B cell (primary cell): ENCODE data around the gene HIGD1C. TPM values are rescaled to one million over a fixed set of nuclear protein-coding genes. Genes with fewer than 3 reads are reported as not detected.

Source experiments
- ATAC-seq: fragments of 200-7000 bp; cut with Tn5 transposase; one replicate; pipeline ENCODE4 v1.10.0; 2021; ENCODE audit warnings: low read depth, mild to moderate bottlenecking, moderate number of reproducible peaks, moderate library complexity
- CTCF ChIA-PET: fragments of 350-600 bp; sonication (Branson Sonifier 250); formaldehyde crosslinking; loops from one replicate; lab custom pipeline; 2021; ENCODE audit warnings: antibody characterized with exemption, inconsistent platforms; lab: Charles Lee
- POLR2A ChIA-PET: fragments of 350-600 bp; sonication (Branson Sonifier 250); formaldehyde crosslinking; loops from one replicate; lab custom pipeline; 2021; ENCODE audit warnings: antibody characterized with exemption; lab: Charles Lee
- DNase-seq: peaks from one replicate; pipeline ENCODE4 v3.0.0; 2013
- H2AFZ ChIP-seq: 2 replicates; pipeline ENCODE4 v1.6.1; 2012; ENCODE audit warnings: mild to moderate bottlenecking, low read depth, low read length; ENCODE audit not compliant: insufficient read depth, poor library complexity, severe bottlenecking
- H3K27ac ChIP-seq, 2 donors: 1 replicate in 1 of 2; 2 replicates in 1 of 2; pipeline ENCODE4 v1.5.1; 2012 to 2013; ENCODE audit warnings: low read length in 2 of 2, mild to moderate bottlenecking in 2 of 2, moderate library complexity in 1 of 2
- H3K27me3 ChIP-seq, 4 experiments: fragments of 200-600 bp in 1 of 4; sonication (generic) in 1 of 4; replicated peaks in 1 of 4; 1 replicate in 2 of 4; 2 replicates in 2 of 4; pipeline versions ENCODE4 v1.6.1 to v1.7.0; 2013 to 2016; ENCODE audit warnings: low read length in 3 of 4, mild to moderate bottlenecking in 2 of 4, mixed read lengths in 1 of 4, moderate library complexity in 1 of 4; ENCODE audit not compliant: insufficient read depth in 4 of 4, control insufficient read depth in 3 of 4; ENCODE audit errors: control extremely low read depth in 1 of 4
- H3K36me3 ChIP-seq, 2 experiments: replicated peaks in 1 of 2; 1 replicate in 1 of 2; 2 replicates in 1 of 2; pipeline versions ENCODE4 v1.6.1 to v1.7.1; 2013; ENCODE audit warnings: low read length in 1 of 2; ENCODE audit not compliant: insufficient read depth in 2 of 2, control insufficient read depth in 1 of 2; ENCODE audit errors: control extremely low read depth in 1 of 2, extremely low read depth in 1 of 2
- H3K4me1 ChIP-seq, 2 donors: fragments of 200-600 bp in 1 of 2; sonication (generic) in 1 of 2; 1 replicate in 1 of 2; 2 replicates in 1 of 2; pipeline versions ENCODE4 v1.5.1 to v1.6.1; 2013 to 2017; ENCODE audit warnings: low read length in 2 of 2; ENCODE audit not compliant: control insufficient read depth in 2 of 2, insufficient read depth in 2 of 2
- H3K4me2 ChIP-seq: replicated peaks from 2 replicates; pipeline ENCODE3; 2012; ENCODE audit warnings: mild to moderate bottlenecking, low read depth, low read length; ENCODE audit not compliant: poor library complexity, severe bottlenecking
- H3K4me3 ChIP-seq, 5 experiments: fragments of 200-600 bp in 1 of 5; sonication (generic) in 1 of 5; 1 replicate in 3 of 5; 2 replicates in 2 of 5; pipeline versions ENCODE4 v1.5.1 to v1.7.0; 2011 to 2016; ENCODE audit warnings: low read length in 4 of 5, mild to moderate bottlenecking in 4 of 5, low read depth in 2 of 5, control low read depth in 1 of 5, moderate library complexity in 1 of 5; ENCODE audit not compliant: insufficient read depth in 1 of 5; ENCODE audit errors: control extremely low read depth in 1 of 5, extremely low read depth in 1 of 5
- H3K79me2 ChIP-seq: fragments of 200-600 bp; sonication (generic); one replicate; pipeline ENCODE4 v1.6.0; 2016; ENCODE audit warnings: low read length; ENCODE audit not compliant: control insufficient read depth, insufficient read depth
- H3K9ac ChIP-seq: fragments of 200-600 bp; sonication (generic); 2 replicates; pipeline ENCODE4 v1.6.1; 2017; ENCODE audit warnings: mild to moderate bottlenecking, low read length, moderate library complexity
- H3K9me3 ChIP-seq, 3 donors: one replicate each; pipeline versions ENCODE4 v1.6.1 to v1.7.1; 2013; ENCODE audit warnings: low read length in 2 of 3; ENCODE audit not compliant: control insufficient read depth in 2 of 3, insufficient read depth in 1 of 3; ENCODE audit errors: control extremely low read depth in 1 of 3
- H4K20me1 ChIP-seq: 2 replicates; pipeline ENCODE4 v1.6.0; 2012; ENCODE audit warnings: mild to moderate bottlenecking, low read length; ENCODE audit not compliant: insufficient read depth, control insufficient read depth, poor library complexity, severe bottlenecking
- H3K27ac Mint-ChIP-seq: one replicate; pipeline ENCODE4 v1.8.0; 2021; ENCODE audit warnings: mixed read lengths
- H3K27me3 Mint-ChIP-seq: one replicate; pipeline ENCODE4 v1.8.0; 2021; ENCODE audit warnings: mixed read lengths
- H3K4me1 Mint-ChIP-seq: one replicate; pipeline ENCODE4 v1.8.0; 2021; ENCODE audit warnings: mixed read lengths
- H3K4me3 Mint-ChIP-seq: one replicate; pipeline ENCODE4 v1.8.0; 2021; ENCODE audit warnings: mixed read lengths
- H3K9me3 Mint-ChIP-seq: one replicate; pipeline ENCODE4 v1.8.0; 2022; ENCODE audit warnings: mixed read lengths; ENCODE audit not compliant: insufficient read depth
- EZH2 ChIP-seq: IDR thresholded peaks from 2 replicates; pipeline ENCODE4 v1.6.1; 2012; ENCODE audit warnings: borderline replicate concordance, low read depth, mild to moderate bottlenecking, moderate library complexity, low read length; ENCODE audit not compliant: insufficient read depth, poor library complexity, severe bottlenecking
- WGBS: methylation state at CpG from one replicate; pipeline ENCODE4 v1.1.5; 2013; ENCODE audit warnings: missing lambda C conversion rate; ENCODE audit not compliant: insufficient coverage; 5-methylcytosine and 5-hydroxymethylcytosine counted together
- intact Hi-C: fragments of 100-400 bp; cut with micrococcal nuclease; formaldehyde crosslinking; loops from one replicate; pipeline ENCODE4 v1.10.0; 2022
- polyA plus RNA-seq: library from polyadenylated mRNA; depleted of rRNA; stranded (reverse); fragments of >200 nt; gene quantifications from 2 replicates; pipeline ENCODE4 v1.2.3, GENCODE V29; 2012
- total RNA-seq, 2 donors: library from RNA; stranded (reverse); fragments of 120-200 nt in 1 of 2; gene quantifications; 1 replicate in 1 of 2; 2 replicates in 1 of 2; pipeline versions ENCODE4 v1.2.3 to v1.2.4, GENCODE V29; 2013 to 2022
- TF ChIP-seq, protein P1 (sequence below): fragments of 200-600 bp; IDR thresholded peaks from one replicate; pipeline ENCODE4 v1.8.0; 2022; ENCODE audit warnings: antibody characterized with exemption, mild to moderate bottlenecking

The HIGD1C gene
- total and polyA plus RNA-seq, 2 donors (not counting 1 experiment from before 2014, with no cell fraction given) = not detected

DNA sequence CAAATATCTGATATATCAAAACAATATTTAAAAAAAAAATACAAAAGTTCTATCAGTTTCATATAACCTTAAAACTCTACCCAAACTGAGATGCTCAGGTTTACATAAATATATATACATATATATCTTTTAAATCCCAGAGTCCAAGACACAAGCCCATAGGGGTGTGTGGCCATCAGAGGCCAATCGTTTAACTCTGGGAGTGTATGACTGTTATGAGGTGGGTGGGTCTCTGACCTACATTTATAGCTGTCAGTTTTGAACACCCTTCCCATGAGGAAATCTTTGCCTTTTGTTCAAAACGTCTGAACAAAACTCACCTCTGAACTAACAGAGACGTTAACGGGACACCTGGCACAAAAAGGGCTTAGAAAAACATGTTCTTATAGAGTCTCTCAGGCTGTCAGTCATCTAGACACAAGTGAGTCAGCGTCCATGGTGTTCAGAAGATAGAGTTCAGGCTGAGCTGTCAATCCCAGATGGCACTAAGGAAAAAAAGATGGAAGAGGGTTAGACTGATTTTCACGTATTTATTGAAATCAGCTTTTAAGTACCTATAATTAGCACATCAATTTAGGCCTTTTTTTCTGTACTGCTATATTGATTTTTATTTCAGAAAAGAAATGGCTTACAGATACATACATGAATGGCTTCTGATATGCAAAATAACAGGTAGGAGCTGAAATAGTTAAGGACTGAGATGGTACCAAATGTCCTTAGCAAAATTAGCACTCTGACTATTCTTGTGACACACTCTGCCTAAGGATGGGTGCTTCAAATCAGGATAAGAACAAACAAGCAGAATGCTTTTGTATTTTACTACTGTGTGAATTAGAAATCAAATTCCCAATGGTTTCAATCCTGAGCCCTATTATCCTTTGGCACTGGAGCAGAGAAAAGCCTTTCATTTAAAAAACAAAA lies 29.2 kb downstream of the HIGD1C start:
- CTCF ChIA-PET = interaction anchor here (0.6 to 3.5 kb wide), 4 partner anchors 8 to 228 kb away, joined by 3 to 20 read pairs (median 6); partner anchors contain the start of gene ATF1
- H3K4me3 Mint-ChIP-seq = no peak overlapping the region
- no peak overlapping the region for H3K27ac Mint-ChIP-seq

More for the DNA sequence above, 29.2 kb downstream of the HIGD1C start:
- no peak for TF ChIP-seq EZH2
- TF ChIP-seq, protein P1, sequence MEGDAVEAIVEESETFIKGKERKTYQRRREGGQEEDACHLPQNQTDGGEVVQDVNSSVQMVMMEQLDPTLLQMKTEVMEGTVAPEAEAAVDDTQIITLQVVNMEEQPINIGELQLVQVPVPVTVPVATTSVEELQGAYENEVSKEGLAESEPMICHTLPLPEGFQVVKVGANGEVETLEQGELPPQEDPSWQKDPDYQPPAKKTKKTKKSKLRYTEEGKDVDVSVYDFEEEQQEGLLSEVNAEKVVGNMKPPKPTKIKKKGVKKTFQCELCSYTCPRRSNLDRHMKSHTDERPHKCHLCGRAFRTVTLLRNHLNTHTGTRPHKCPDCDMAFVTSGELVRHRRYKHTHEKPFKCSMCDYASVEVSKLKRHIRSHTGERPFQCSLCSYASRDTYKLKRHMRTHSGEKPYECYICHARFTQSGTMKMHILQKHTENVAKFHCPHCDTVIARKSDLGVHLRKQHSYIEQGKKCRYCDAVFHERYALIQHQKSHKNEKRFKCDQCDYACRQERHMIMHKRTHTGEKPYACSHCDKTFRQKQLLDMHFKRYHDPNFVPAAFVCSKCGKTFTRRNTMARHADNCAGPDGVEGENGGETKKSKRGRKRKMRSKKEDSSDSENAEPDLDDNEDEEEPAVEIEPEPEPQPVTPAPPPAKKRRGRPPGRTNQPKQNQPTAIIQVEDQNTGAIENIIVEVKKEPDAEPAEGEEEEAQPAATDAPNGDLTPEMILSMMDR = no peak
- no peaks in the 10 kb centered on the region for H3K9me3 ChIP-seq
- H3K79me2 ChIP-seq = no peaks in the 10 kb centered on the region
- H3K27ac ChIP-seq = no peak overlapping the region
- no peak for ATAC-seq
- WGBS = 87% methylated on average over 3 of the region's 6 CpGs
- DNase-seq = no peak
- POLR2A ChIA-PET = no interaction called here
- H3K9ac ChIP-seq = no peak overlapping the region
- intact Hi-C loops = loop anchor here (10.0 kb wide), 1 partner anchor 87 kb away; no protein-coding TSS in a partner anchor
- H3K27me3 Mint-ChIP-seq = no peaks in the 10 kb centered on the region
- H3K4me3 ChIP-seq = no peak overlapping the region
- no peaks in the 10 kb centered on the region for H3K27me3 ChIP-seq
- no peak overlapping the region for H2AFZ ChIP-seq
- H3K9me3 Mint-ChIP-seq = no peaks in the 10 kb centered on the region
- H4K20me1 ChIP-seq = no peaks in the 10 kb centered on the region
- H3K4me2 ChIP-seq = no peak overlapping the region
- peaks cover 0 to 2% of the 10 kb centered on the region in 2 experiments for H3K36me3 ChIP-seq
- no peaks in the 10 kb centered on the region for H3K4me1 ChIP-seq
- peaks cover 2% of the 10 kb centered on the region for H3K4me1 Mint-ChIP-seq
